Keratinocyte (primary cell): Measurements from ENCODE around the gene SMG7.

ENCODE experiments used
- CTCF ChIP-seq, 3 experiments: IDR thresholded peaks in 1 of 3; conservative IDR thresholded peaks in 1 of 3; optimal IDR thresholded peaks in 1 of 3; 2 replicates in 2 of 3; 3 replicates in 1 of 3; pipeline versions ENCODE3 to v1.5.1; 2011; ENCODE audit warnings: low read length in 3 of 3, mild to moderate bottlenecking in 3 of 3, moderate library complexity in 2 of 3, control low read depth in 1 of 3, inconsistent platforms in 1 of 3; ENCODE audit not compliant: insufficient read depth in 2 of 3; ENCODE audit errors: extremely low read depth in 1 of 3
- EZH2 ChIP-seq: IDR thresholded peaks from one replicate; pipeline ENCODE4 v1.6.1; 2012; ENCODE audit warnings: inconsistent platforms, mild to moderate bottlenecking, low read length, moderate library complexity

- TF ChIP-seq CTCF (optimal IDR thresholded peaks at IDR 0.05 in 1 of 3, IDR thresholded peaks at IDR 0.05 in 1 of 3, conservative IDR thresholded peaks at IDR 0.05 in 1 of 3; ENCODE audit: extremely low read depth in 1 of 3, insufficient read depth in 2 of 3, low read length in 3 of 3) (no peak), EZH2 (no peak)
Measured at GRCh38 chr1:183559061-183559460, 86.8 kb downstream of the SMG7 start.
